C4-2B (cell line): ENCODE measurements around the gene ZC3H12C.

ENCODE experiments used
- CTCF ChIP-seq: fragments of 450-650 bp; conservative IDR thresholded peaks from 2 replicates; pipeline ENCODE4 v1.5.1; 2017; ENCODE audit warnings: mild to moderate bottlenecking
- ZFX ChIP-seq: fragments of 450-650 bp; IDR thresholded peaks from 2 replicates; pipeline ENCODE4 v1.6.1; 2017

GRCh38 chr11:110059706-110060463 lies 33.3 kb upstream of the ZC3H12C start:
- no peak for TF ChIP-seq CTCF
- no peak for TF ChIP-seq ZFX
